Stimulated activated CD4-positive, alpha-beta T cell treated with anti-CD3 and anti-CD28 coated beads, TNF-alpha, amount 100 ng/mL, for 4 hours (primary cell): ENCODE data around the gene ATF7IP.

ENCODE experiments used
- DNase-seq, 3 experiments: peaks; one replicate each; pipeline ENCODE4 v3.0.0-alpha.2; 2020; ENCODE audit warnings: low read depth in 3 of 3

Gene ATF7IP

GRCh38 chr12:14495326-14495725, 129.8 kb downstream of the ATF7IP start:
- DNase-seq = no peak

GRCh38 chr12:14505626-14506596, 140.4 kb downstream of the ATF7IP start:
- DNase-seq = no peak

- DNase-seq = no peak
Measured at GRCh38 chr12:14510574-14510973, 145.1 kb downstream of the ATF7IP start.

DNA sequence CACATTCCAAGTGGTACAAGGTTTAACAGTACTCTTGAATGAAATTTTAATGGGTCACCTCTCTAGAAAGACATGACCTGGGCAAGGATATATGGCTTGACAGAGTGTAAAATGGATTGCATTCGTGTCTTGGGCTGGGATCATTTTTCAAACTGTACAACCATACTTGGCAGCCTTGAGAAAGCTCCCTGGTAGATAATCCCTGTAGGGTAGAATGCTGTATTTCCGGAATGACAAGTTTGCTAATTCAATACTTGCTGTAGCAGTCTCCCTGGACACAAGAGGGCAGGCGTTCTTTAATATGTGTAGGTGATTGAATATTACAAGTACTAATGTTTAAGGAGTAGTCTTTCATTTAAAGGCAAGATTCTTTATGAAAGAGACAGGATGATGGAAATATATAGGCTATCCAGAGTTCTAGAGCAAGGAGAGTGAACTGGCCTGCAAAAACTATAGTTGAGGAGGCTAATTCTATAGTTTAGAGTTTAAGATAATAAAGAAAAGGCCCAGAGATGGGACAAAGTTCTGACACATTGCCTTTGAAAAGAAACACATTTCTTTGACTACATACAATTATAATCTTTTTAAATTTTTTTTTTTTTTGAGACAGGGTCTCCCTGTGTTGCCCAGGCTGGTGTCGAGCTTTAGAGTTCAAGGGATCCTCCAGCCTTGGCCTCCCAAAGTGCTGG, 148.8 kb downstream of the ATF7IP start:
- DNase-seq = no peak

DNA sequence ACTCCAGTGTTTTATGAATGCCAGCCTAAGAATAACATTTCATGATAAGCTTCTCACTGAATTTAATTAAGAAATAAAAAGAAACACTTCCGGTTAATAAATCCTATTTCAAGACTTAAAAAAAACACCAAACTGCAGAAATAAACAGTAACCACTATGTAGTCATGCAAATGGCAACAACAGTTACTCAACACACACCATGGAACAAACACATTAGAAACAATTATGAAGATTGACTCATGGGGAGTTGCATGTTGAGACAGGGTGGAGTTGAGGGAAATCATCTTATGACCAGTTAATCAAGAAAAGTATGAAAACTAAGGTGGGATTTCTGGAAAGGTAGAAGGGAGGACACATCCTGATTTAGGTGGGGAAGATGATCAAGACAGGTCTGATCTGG, 149.5 kb downstream of the ATF7IP start:
- no peak for DNase-seq

GRCh38 chr12:14521822-14522221, 156.3 kb downstream of the ATF7IP start:
- DNase-seq = no peak

GRCh38 chr12:14525964-14526363, 160.5 kb downstream of the ATF7IP start:
- DNase-seq = no peak

DNA sequence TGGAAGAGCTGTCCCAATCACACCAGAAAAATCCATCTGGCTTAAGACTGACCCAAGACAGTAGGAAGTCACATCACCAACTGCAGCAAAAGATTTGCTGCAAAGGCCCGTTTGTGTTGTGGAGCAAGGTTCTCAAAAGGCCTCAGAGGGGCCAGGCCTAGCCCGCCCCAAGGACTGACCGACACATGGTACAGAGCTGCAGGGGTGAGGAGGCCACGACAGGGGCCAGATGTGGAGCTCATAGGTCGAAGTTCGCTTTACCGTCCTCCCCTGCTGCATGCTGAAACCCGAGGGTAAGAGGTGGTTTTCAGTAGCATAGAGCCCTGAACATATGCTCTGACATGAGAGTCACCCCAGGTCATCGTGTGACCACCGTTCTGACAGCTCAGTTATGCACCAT, 166.7 kb downstream of the ATF7IP start:
- no peak for DNase-seq

- no peak for DNase-seq
Measured at GRCh38 chr12:14537088-14537487, 171.6 kb downstream of the ATF7IP start.

DNA sequence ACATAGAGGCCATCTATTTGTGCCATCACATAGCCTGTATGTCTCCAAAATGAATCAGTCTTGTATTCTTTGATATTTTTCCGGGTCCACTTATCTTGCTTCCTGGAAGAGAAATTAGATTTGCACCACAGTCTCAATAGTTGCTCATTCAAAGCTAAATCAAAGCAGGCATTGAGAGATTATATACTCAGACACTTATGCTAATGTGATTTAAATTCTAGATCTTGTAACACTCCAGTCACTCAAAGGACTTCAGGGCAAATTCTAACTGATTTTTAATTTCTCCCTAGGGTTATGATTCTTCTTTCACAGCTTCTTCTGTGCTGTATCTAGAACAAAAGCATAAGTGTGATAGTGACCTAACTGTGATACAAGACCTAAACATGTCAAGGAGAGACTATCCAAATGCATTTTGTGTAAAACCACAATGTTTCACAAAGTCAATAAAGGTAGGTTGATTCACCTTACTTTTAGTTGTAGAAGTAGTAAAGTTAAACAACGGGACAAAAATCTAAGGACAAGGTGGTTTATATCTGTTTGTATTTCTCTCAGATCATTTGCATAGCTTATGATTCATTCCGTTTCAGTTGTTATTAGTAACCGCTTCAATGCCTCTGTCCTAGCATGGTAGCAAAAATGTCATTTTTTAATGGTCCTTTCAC, 175.4 kb downstream of the ATF7IP start:
- no peak for DNase-seq

DNA sequence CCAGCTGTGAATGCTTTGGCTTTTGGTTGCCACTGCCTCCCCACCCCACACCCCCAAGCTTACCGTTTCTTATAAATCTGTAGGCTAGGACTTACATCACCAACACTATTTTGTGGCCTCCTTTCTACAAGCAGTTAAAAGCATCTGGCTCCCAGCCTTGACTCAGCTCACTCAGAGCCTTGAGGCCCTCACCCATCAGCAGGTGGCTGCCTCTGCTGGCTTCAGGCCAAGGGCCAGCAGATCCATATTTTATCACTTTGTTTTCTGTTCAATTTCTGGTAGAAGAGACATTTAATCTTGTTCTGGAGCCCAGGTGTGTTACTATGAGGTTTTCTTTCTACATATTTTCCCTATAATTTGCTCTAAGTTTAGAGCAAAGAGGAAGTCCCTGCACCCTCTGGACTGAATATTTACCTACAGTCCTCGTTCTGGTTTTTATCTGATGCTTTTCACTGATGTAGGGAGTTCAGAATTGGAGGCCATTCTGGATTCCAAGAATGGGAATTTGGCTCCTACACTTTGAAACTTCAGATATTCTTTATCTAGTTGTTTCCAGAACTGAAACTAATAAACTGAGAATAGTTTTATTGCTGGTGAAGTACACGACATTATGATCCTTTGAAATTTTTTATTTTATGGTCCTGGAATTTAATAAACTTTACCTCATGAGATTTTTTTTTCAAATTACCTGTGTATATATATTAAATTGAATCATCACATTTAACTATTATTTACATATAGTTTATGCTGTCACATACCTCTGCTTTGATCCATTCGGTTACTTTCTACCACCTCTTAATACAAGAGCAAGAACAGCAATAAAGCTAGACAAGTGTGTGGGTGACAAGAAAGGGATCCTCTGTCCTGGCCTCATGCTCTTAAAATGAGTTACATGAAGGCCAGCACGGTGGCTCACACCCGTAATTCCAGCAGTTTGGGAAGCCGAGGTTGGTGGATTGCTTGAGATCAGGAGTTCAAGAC, 180.0 kb downstream of the ATF7IP start:
- no peak for DNase-seq

GRCh38 chr12:14547571-14547970, 182.1 kb downstream of the ATF7IP start:
- no peak for DNase-seq

- no peak for DNase-seq
Measured at GRCh38 chr12:14548609-14549008, 183.1 kb downstream of the ATF7IP start.
